Small intestine (tissue), 7 donors: ENCODE results near the gene MAP3K9. TPM values are rescaled to one million over a fixed set of nuclear protein-coding genes. Genes with fewer than 3 reads are reported as not detected.

Source experiments
- DNase-seq, 2 donors: peaks; one replicate each; pipeline versions ENCODE4 v3.0.0 to v3.0.0-alpha.2; 2013
- FAIRE-seq: peaks from 2 replicates; lab custom pipeline; 2012; peaks lifted over from hg19 to GRCh38; lab: Jason Lieb, UNC
- H3K27ac ChIP-seq, 3 donors: one replicate each; pipeline ENCODE4 v1.5.1; 2013; ENCODE audit warnings: low read length in 2 of 3, mild to moderate bottlenecking in 2 of 3, control low read depth in 1 of 3, inconsistent platforms in 1 of 3, low read depth in 1 of 3, moderate library complexity in 1 of 3
- H3K27me3 ChIP-seq, 3 donors: one replicate each; pipeline ENCODE4 v1.6.1; 2013; ENCODE audit warnings: low read length in 3 of 3, inconsistent platforms in 1 of 3; ENCODE audit not compliant: control insufficient read depth in 3 of 3, insufficient read depth in 3 of 3
- H3K36me3 ChIP-seq, 3 donors: one replicate each; pipeline ENCODE4 v1.6.1; 2013; ENCODE audit warnings: low read length in 3 of 3, inconsistent platforms in 1 of 3, low read depth in 1 of 3, mild to moderate bottlenecking in 1 of 3, moderate library complexity in 1 of 3; ENCODE audit not compliant: control insufficient read depth in 3 of 3, insufficient read depth in 2 of 3
- H3K4me1 ChIP-seq, 3 donors: one replicate each; pipeline ENCODE4 v1.6.1; 2013; ENCODE audit warnings: low read length in 2 of 3, inconsistent platforms in 1 of 3, low read depth in 1 of 3, mild to moderate bottlenecking in 1 of 3, moderate library complexity in 1 of 3; ENCODE audit not compliant: control insufficient read depth in 3 of 3, insufficient read depth in 2 of 3
- H3K4me3 ChIP-seq, 3 donors: one replicate each; pipeline ENCODE4 v1.5.1; 2013; ENCODE audit warnings: low read length in 3 of 3, control low read depth in 1 of 3, inconsistent platforms in 1 of 3, low read depth in 1 of 3, mild to moderate bottlenecking in 1 of 3, moderate library complexity in 1 of 3
- H3K9me3 ChIP-seq, 2 donors: one replicate each; pipeline ENCODE4 v1.6.1; 2013; ENCODE audit warnings: low read depth in 1 of 2, low read length in 1 of 2; ENCODE audit not compliant: control insufficient read depth in 2 of 2, insufficient read depth in 1 of 2
- WGBS, 3 donors: extraction: QIAGEN DNeasy Blood & Tissue Kit; methylation state at CpG; one replicate each; pipeline ENCODE4 v1.1.7; 2013; 5-methylcytosine and 5-hydroxymethylcytosine counted together
- polyA plus RNA-seq, 4 donors: library from polyadenylated mRNA; stranded (reverse) in 3 of 4; unstranded in 1 of 4; fragments of 200-250 nt in 3 of 4; fragments of 120-200 nt in 1 of 4; gene quantifications; one replicate each; pipeline versions ENCODE4 v1.2.1 to v1.2.3, GENCODE V29; 2013
- donor health status: healthy with polysubstance abuse.
- donor health status: control.
- donor health status: control.
- donor health status: Bipolar disorder and iron deficiency.
- donor health status: healthy.

MAP3K9 gene
- polyA plus RNA-seq, 4 donors = 0.81 to 4.5 (median 2.6) TPM

GRCh38 chr14:70801836-70802235 is 7.5 kb downstream of the MAP3K9 start:
- WGBS, 3 donors = 85 to 96% (median 90%) methylated on average over 5 of the region's 5 CpGs
- peaks cover 0 to 12% (median 0%) of the 10 kb centered on the region in 3 donors for H3K36me3 ChIP-seq
- FAIRE-seq (no peak), DNase-seq (no peak)
- peaks cover 0 to 2% (median 0%) of the 10 kb centered on the region in 3 donors for H3K4me1 ChIP-seq
- H3K4me3 ChIP-seq = no peak overlapping the region
- H3K27me3 ChIP-seq = no peaks in the 10 kb centered on the region
- no peaks in the 10 kb centered on the region for H3K9me3 ChIP-seq
- no peak overlapping the region for H3K27ac ChIP-seq

- peaks cover 0 to 24% (median 0%) of the 10 kb centered on the region in 3 donors for H3K36me3 ChIP-seq
- H3K9me3 ChIP-seq = no peaks in the 10 kb centered on the region
- H3K27ac ChIP-seq = no peak overlapping the region
- FAIRE-seq = no peak
- H3K4me3 ChIP-seq = no peak overlapping the region
- H3K4me1 ChIP-seq = no peaks in the 10 kb centered on the region
- H3K27me3 ChIP-seq = no peaks in the 10 kb centered on the region
- DNase-seq = no peak
- 95 to 99% (median 96%) methylated on average over 8 of the region's 8 CpGs for WGBS, 3 donors
Observed at GRCh38 chr14:70796551-70796950, 12.8 kb downstream of the MAP3K9 start.

GRCh38 chr14:70794294-70794693 is 15.0 kb downstream of the MAP3K9 start:
- no peaks in the 10 kb centered on the region for H3K27me3 ChIP-seq
- no peaks in the 10 kb centered on the region for H3K4me1 ChIP-seq
- H3K36me3 ChIP-seq = peaks cover 0 to 22% (median 4%) of the 10 kb centered on the region in 3 donors
- FAIRE-seq (no peak), DNase-seq (no peak)
- no peak overlapping the region for H3K27ac ChIP-seq
- no peak overlapping the region for H3K4me3 ChIP-seq
- no peaks in the 10 kb centered on the region for H3K9me3 ChIP-seq
- 67 to 91% (median 88%) methylated on average over 3 of the region's 3 CpGs for WGBS, 3 donors

- Histone ChIP-seq H3K4me1 (no peaks in the 10 kb centered on the region), H3K9me3 (no peaks in the 10 kb centered on the region), H3K27ac (no peak overlapping the region), H3K36me3 (peaks cover 0 to 19% (median 4%) of the 10 kb centered on the region in 3 donors), H3K27me3 (no peaks in the 10 kb centered on the region), H3K4me3 (no peak overlapping the region)
- DNase-seq = no peak
- no peak for FAIRE-seq
- WGBS, 3 donors = 75 to 96% (median 92%) methylated on average over 3 of the region's 3 CpGs
Observed at GRCh38 chr14:70793637-70794036, 15.7 kb downstream of the MAP3K9 start.

- Histone ChIP-seq H3K27ac (no peak overlapping the region), H3K27me3 (no peaks in the 10 kb centered on the region), H3K9me3 (no peaks in the 10 kb centered on the region), H3K4me1 (no peaks in the 10 kb centered on the region), H3K36me3 (peaks cover 0 to 19% (median 4%) of the 10 kb centered on the region in 3 donors), H3K4me3 (no peak overlapping the region)
- WGBS, 3 donors = 73 to 78% (median 74%) methylated on average over 9 of the region's 9 CpGs
- DNase-seq (no peak), FAIRE-seq (no peak)
Observed at GRCh38 chr14:70792939-70793338, 16.4 kb downstream of the MAP3K9 start.

GRCh38 chr14:70791971-70792370 is 17.3 kb downstream of the MAP3K9 start:
- 88 to 95% (median 94%) methylated on average over 7 of the region's 7 CpGs for WGBS, 3 donors
- DNase-seq (no peak), FAIRE-seq (no peak)
- no peak overlapping the region for H3K4me3 ChIP-seq
- no peaks in the 10 kb centered on the region for H3K9me3 ChIP-seq
- no peaks in the 10 kb centered on the region for H3K27me3 ChIP-seq
- peaks cover 0 to 19% (median 4%) of the 10 kb centered on the region in 3 donors for H3K36me3 ChIP-seq
- H3K4me1 ChIP-seq = no peaks in the 10 kb centered on the region
- H3K27ac ChIP-seq = no peak overlapping the region

GRCh38 chr14:70789961-70790360 is 19.4 kb downstream of the MAP3K9 start:
- Histone ChIP-seq H3K27ac (no peak overlapping the region), H3K9me3 (no peaks in the 10 kb centered on the region), H3K27me3 (no peaks in the 10 kb centered on the region), H3K4me1 (no peaks in the 10 kb centered on the region), H3K4me3 (no peak overlapping the region), H3K36me3 (peaks cover 0 to 19% (median 4%) of the 10 kb centered on the region in 3 donors)
- 77 to 84% (median 83%) methylated on average over 4 of the region's 4 CpGs for WGBS, 3 donors
- DNase-seq (no peak), FAIRE-seq (no peak)

GRCh38 chr14:70789361-70789760 is 20.0 kb downstream of the MAP3K9 start:
- H3K36me3 ChIP-seq = peaks cover 0 to 19% (median 4%) of the 10 kb centered on the region in 3 donors
- WGBS, 3 donors = 32 to 57% (median 55%) methylated on average over 4 of the region's 4 CpGs
- FAIRE-seq = no peak
- H3K9me3 ChIP-seq = no peaks in the 10 kb centered on the region
- no peak overlapping the region for H3K27ac ChIP-seq
- no peak for DNase-seq
- no peaks in the 10 kb centered on the region for H3K4me1 ChIP-seq
- H3K4me3 ChIP-seq = no peak overlapping the region
- H3K27me3 ChIP-seq = no peaks in the 10 kb centered on the region

GRCh38 chr14:70788898-70789297 is 20.4 kb downstream of the MAP3K9 start:
- no peaks in the 10 kb centered on the region for H3K9me3 ChIP-seq
- no peak for DNase-seq
- no peak overlapping the region for H3K4me3 ChIP-seq
- H3K4me1 ChIP-seq = no peaks in the 10 kb centered on the region
- peaks cover 0 to 19% (median 4%) of the 10 kb centered on the region in 3 donors for H3K36me3 ChIP-seq
- H3K27ac ChIP-seq = no peak overlapping the region
- FAIRE-seq = no peak
- H3K27me3 ChIP-seq = no peaks in the 10 kb centered on the region
- WGBS, 3 donors = 59 to 86% (median 82%) methylated on average over 6 of the region's 6 CpGs
